H9 (cell line): ENCODE measurements around the gene PIM2. TPM values are rescaled to one million over a fixed set of nuclear protein-coding genes. Genes with fewer than 3 reads are reported as not detected.
"Not testable (repeated sequence)": the region's sequence is repeated elsewhere in the genome, so short reads cannot be mapped to it uniquely, and the experiment has no call there.

ENCODE experiments used
- DNase-seq: peaks from one replicate; pipeline ENCODE4 v3.0.0-alpha.2; 2017
- H2AFZ ChIP-seq: one replicate; pipeline ENCODE4 v1.6.1; 2013; ENCODE audit warnings: mild to moderate bottlenecking, low read length, control low read depth, moderate library complexity
- H2AK5ac ChIP-seq: 2 replicates; pipeline ENCODE4 v1.6.1; 2013; ENCODE audit warnings: low read length, control low read depth, mixed read lengths; ENCODE audit not compliant: insufficient read length
- H2BK120ac ChIP-seq: one replicate; pipeline ENCODE4 v1.6.1; 2013; ENCODE audit warnings: low read depth, mild to moderate bottlenecking, low read length, control low read depth, inconsistent platforms; ENCODE audit not compliant: poor library complexity, severe bottlenecking
- H2BK12ac ChIP-seq: 2 replicates; pipeline ENCODE4 v1.6.1; 2013; ENCODE audit warnings: low read length, control low read depth, mixed read lengths, low read depth; ENCODE audit not compliant: insufficient read length
- H2BK15ac ChIP-seq: 2 replicates; pipeline ENCODE4 v1.6.1; 2013; ENCODE audit warnings: low read depth, low read length, control low read depth
- H2BK20ac ChIP-seq: one replicate; pipeline ENCODE4 v1.6.1; 2013; ENCODE audit warnings: low read depth, mild to moderate bottlenecking, low read length, control low read depth, inconsistent platforms; ENCODE audit not compliant: poor library complexity, severe bottlenecking
- H2BK5ac ChIP-seq: 2 replicates; pipeline ENCODE4 v1.6.1; 2013; ENCODE audit warnings: low read length, control low read depth, mixed read lengths; ENCODE audit not compliant: insufficient read length
- H3K14ac ChIP-seq: 2 replicates; pipeline ENCODE4 v1.6.1; 2013; ENCODE audit warnings: low read length, control low read depth; ENCODE audit not compliant: insufficient read depth
- H3K18ac ChIP-seq: 2 replicates; pipeline ENCODE4 v1.6.1; 2013; ENCODE audit warnings: low read depth, mild to moderate bottlenecking, mixed read lengths, low read length, control low read depth; ENCODE audit not compliant: insufficient read length
- H3K23ac ChIP-seq: 2 replicates; pipeline ENCODE4 v1.6.1; 2013; ENCODE audit warnings: low read length, control low read depth, mixed read lengths, low read depth; ENCODE audit not compliant: insufficient read length
- H3K23me2 ChIP-seq: 2 replicates; pipeline ENCODE4 v1.6.1; 2013; ENCODE audit warnings: low read depth, mild to moderate bottlenecking, mixed read lengths, low read length, control low read depth; ENCODE audit not compliant: insufficient read length, poor library complexity, severe bottlenecking
- H3K27ac ChIP-seq: 2 replicates; pipeline ENCODE4 v1.5.1; 2013; ENCODE audit warnings: low read length, control low read depth, mixed read lengths, low read depth; ENCODE audit not compliant: insufficient read length
- H3K27me3 ChIP-seq: 2 replicates; pipeline ENCODE4 v1.6.1; 2013; ENCODE audit warnings: low read length, control low read depth, inconsistent platforms; ENCODE audit not compliant: insufficient read depth
- H3K4ac ChIP-seq: 2 replicates; pipeline ENCODE4 v1.6.1; 2013; ENCODE audit warnings: low read depth, mild to moderate bottlenecking, control low read depth, inconsistent platforms, low read length, moderate library complexity
- H3K4me1 ChIP-seq: 2 replicates; pipeline ENCODE4 v1.6.1; 2013; ENCODE audit warnings: low read length, control low read depth, inconsistent platforms; ENCODE audit not compliant: insufficient read depth
- H3K4me2 ChIP-seq: 2 replicates; pipeline ENCODE4 v1.6.1; 2013; ENCODE audit warnings: low read length, control low read depth, mixed read lengths; ENCODE audit not compliant: insufficient read length, insufficient read depth
- H3K56ac ChIP-seq: 2 replicates; pipeline ENCODE4 v1.6.1; 2013; ENCODE audit warnings: low read depth, mild to moderate bottlenecking, mixed read lengths, low read length, control low read depth; ENCODE audit not compliant: insufficient read length
- H3K79me1 ChIP-seq: 2 replicates; pipeline ENCODE4 v1.6.1; 2013; ENCODE audit warnings: low read depth, mild to moderate bottlenecking, moderate library complexity, low read length, control low read depth, inconsistent platforms; ENCODE audit not compliant: insufficient read depth, poor library complexity, severe bottlenecking
- H3K79me2 ChIP-seq: 2 replicates; pipeline ENCODE4 v1.6.1; 2013; ENCODE audit warnings: low read length, control low read depth, inconsistent platforms; ENCODE audit not compliant: insufficient read depth
- H3K9ac ChIP-seq: 2 replicates; pipeline ENCODE4 v1.6.1; 2013; ENCODE audit warnings: low read length, control low read depth, mixed read lengths; ENCODE audit not compliant: insufficient read length; ENCODE audit errors: extremely low read depth
- H3K9me3 ChIP-seq: one replicate; pipeline ENCODE4 v1.6.1; 2013; ENCODE audit warnings: low read depth, low read length, inconsistent platforms; ENCODE audit not compliant: control insufficient read depth
- H3T11ph ChIP-seq: one replicate; pipeline ENCODE4 v1.6.1; 2013; ENCODE audit warnings: mild to moderate bottlenecking, low read length, control low read depth, inconsistent platforms
- H4K20me1 ChIP-seq: one replicate; pipeline ENCODE4 v1.6.1; 2013; ENCODE audit not compliant: control insufficient read depth, insufficient read length, insufficient read depth
- H4K5ac ChIP-seq: 2 replicates; pipeline ENCODE4 v1.6.1; 2013; ENCODE audit warnings: low read depth, mild to moderate bottlenecking, mixed read lengths, low read length, control low read depth; ENCODE audit not compliant: insufficient read length
- H4K8ac ChIP-seq: replicated peaks from 2 replicates; pipeline ENCODE4 v1.6.1; 2013; ENCODE audit warnings: low read length, control low read depth, mixed read lengths, low read depth; ENCODE audit not compliant: insufficient read length
- H4K91ac ChIP-seq: 2 replicates; pipeline ENCODE4 v1.6.1; 2013; ENCODE audit warnings: low read depth, mild to moderate bottlenecking, moderate library complexity, mixed read lengths, low read length, control low read depth; ENCODE audit not compliant: insufficient read length
- H3K27ac Mint-ChIP-seq, 3 experiments: 2 replicates in 2 of 3; 3 replicates in 1 of 3; pipeline ENCODE4 v1.8.0; 2020 to 2021; ENCODE audit warnings: mixed read lengths in 3 of 3, mild to moderate bottlenecking in 1 of 3, moderate library complexity in 1 of 3
- H3K27me3 Mint-ChIP-seq: 2 replicates; pipeline ENCODE4 v1.8.0; 2021; ENCODE audit warnings: low read depth, mild to moderate bottlenecking, moderate library complexity, mixed read lengths
- H3K36me3 Mint-ChIP-seq, 3 experiments: 2 replicates in 2 of 3; 3 replicates in 1 of 3; pipeline ENCODE4 v1.8.0; 2020 to 2021; ENCODE audit warnings: low read depth in 3 of 3, mixed read lengths in 3 of 3; ENCODE audit not compliant: insufficient read depth in 1 of 3
- H3K4me1 Mint-ChIP-seq, 2 experiments: 2 replicates each; pipeline ENCODE4 v1.8.0; 2020; ENCODE audit warnings: mixed read lengths in 2 of 2
- H3K4me3 Mint-ChIP-seq, 2 experiments: 2 replicates in 1 of 2; 3 replicates in 1 of 2; pipeline ENCODE4 v1.8.0; 2020 to 2021; ENCODE audit warnings: mild to moderate bottlenecking in 2 of 2, mixed read lengths in 2 of 2, moderate library complexity in 1 of 2
- H3K9me3 Mint-ChIP-seq, 2 experiments: 2 replicates in 1 of 2; 3 replicates in 1 of 2; pipeline ENCODE4 v1.8.0; 2020; ENCODE audit warnings: mild to moderate bottlenecking in 2 of 2, mixed read lengths in 2 of 2, moderate library complexity in 1 of 2
- CTCF ChIP-seq: fragments of 200-600 bp; sonication (generic); conservative IDR thresholded peaks from 3 replicates; pipeline ENCODE4 v1.8.0; 2021; ENCODE audit warnings: antibody characterized with exemption, mild to moderate bottlenecking
- WGBS: extraction: QIAGEN DNeasy Blood & Tissue Kit; methylation state at CpG from one replicate; pipeline ENCODE4 v1.1.7; 2013; ENCODE audit warnings: missing lambda C conversion rate, low lambda C conversion rate, mixed read lengths; ENCODE audit not compliant: insufficient read length; ENCODE audit errors: extremely low coverage; 5-methylcytosine and 5-hydroxymethylcytosine counted together
- total RNA-seq: library from RNA; stranded (reverse); gene quantifications from 2 replicates; pipeline ENCODE4 v1.2.1, GENCODE V29; 2021

The PIM2 gene
- total RNA-seq, 1 experiment from 2014 or later = 163 TPM

GRCh38 chrX:48883729-48884128 lies 35.1 kb downstream of the PIM2 start:
- no peak overlapping the region for H3K56ac ChIP-seq
- H3T11ph ChIP-seq = no peak overlapping the region
- no peak overlapping the region for H4K5ac ChIP-seq
- H4K20me1 ChIP-seq = no peaks in the 10 kb centered on the region
- no peak overlapping the region for H4K91ac ChIP-seq
- H3K4me2 ChIP-seq = no peak overlapping the region
- no peak overlapping the region for H2BK5ac ChIP-seq
- H3K27me3 ChIP-seq = no peaks in the 10 kb centered on the region
- no peak overlapping the region for H2BK20ac ChIP-seq
- H3K23me2 ChIP-seq = no peaks in the 10 kb centered on the region
- H3K27ac ChIP-seq = no peak overlapping the region
- Mint-ChIP-seq H3K9me3 (peaks cover 50 to 54% of the 10 kb centered on the region in 2 experiments), H3K4me3 (no peak overlapping the region), H3K36me3 (peaks cover 0 to 3% (median 2%) of the 10 kb centered on the region in 3 experiments; a peak in 2 of 7 replicates), H3K4me1 (no peaks in the 10 kb centered on the region), H3K27me3 (peaks cover 10% of the 10 kb centered on the region), H3K27ac (no peak overlapping the region)
- no CpG with 5 or more reads among the region's 10 CpGs for WGBS
- H2AK5ac ChIP-seq = no peak overlapping the region
- DNase-seq = no peak
- no peak overlapping the region for H3K18ac ChIP-seq
- no peak overlapping the region for H3K23ac ChIP-seq
- H3K4ac ChIP-seq = no peak overlapping the region
- peak; percentile 13; the same call in 1 of the 3 replicates for TF ChIP-seq CTCF
- H3K79me1 ChIP-seq = no peaks in the 10 kb centered on the region
- H2BK15ac ChIP-seq = no peak overlapping the region
- no peak overlapping the region for H3K9ac ChIP-seq
- no peak overlapping the region for H2AFZ ChIP-seq
- no peaks in the 10 kb centered on the region for H3K4me1 ChIP-seq
- no peaks in the 10 kb centered on the region for H3K79me2 ChIP-seq
- H4K8ac ChIP-seq = no peak overlapping the region
- no peak overlapping the region for H3K14ac ChIP-seq
- H2BK12ac ChIP-seq = no peak overlapping the region
- no peak overlapping the region for H2BK120ac ChIP-seq
- H3K9me3 ChIP-seq = no peaks in the 10 kb centered on the region

- not testable (repeated sequence) for H2BK15ac ChIP-seq, H3K27ac Mint-ChIP-seq, H3K79me1 ChIP-seq, H3K4me2 ChIP-seq, H4K91ac ChIP-seq, H3K4ac ChIP-seq, H3K14ac ChIP-seq, H2AFZ ChIP-seq, H2BK12ac ChIP-seq, H3K9ac ChIP-seq, H4K8ac ChIP-seq, H2BK20ac ChIP-seq, H3K23me2 ChIP-seq, H3K79me2 ChIP-seq, H3K23ac ChIP-seq, H4K20me1 ChIP-seq, H3K4me3 Mint-ChIP-seq, H3K9me3 ChIP-seq, H3K27me3 Mint-ChIP-seq, H2BK5ac ChIP-seq, H3K18ac ChIP-seq, H3K56ac ChIP-seq, H3K4me1 Mint-ChIP-seq, H3K4me1 ChIP-seq, H3K27ac ChIP-seq, H3K36me3 Mint-ChIP-seq, H3T11ph ChIP-seq, H2AK5ac ChIP-seq, DNase-seq, H2BK120ac ChIP-seq, H3K27me3 ChIP-seq, H4K5ac ChIP-seq
- no CpG with 5 or more reads among the region's 4 CpGs for WGBS
- peaks cover 52 to 56% of the 10 kb centered on the region in 2 experiments for H3K9me3 Mint-ChIP-seq
Measured at GRCh38 chrX:48876944-48877343, 41.9 kb downstream of the PIM2 start.
